HFFc6 (cell line): ENCODE measurements around the gene ZNF436. TPM values are rescaled to one million over a fixed set of nuclear protein-coding genes. Genes with fewer than 3 reads are reported as not detected.

Source experiments
- DNase-seq: peaks from one replicate; pipeline ENCODE4 v3.0.0-alpha.2; 2018
- H3K27ac Mint-ChIP-seq: 2 replicates; pipeline ENCODE4 v1.8.0; 2020; ENCODE audit warnings: mild to moderate bottlenecking, mixed read lengths
- H3K27me3 Mint-ChIP-seq: 2 replicates; pipeline ENCODE4 v1.8.0; 2021; ENCODE audit warnings: mild to moderate bottlenecking, moderate library complexity, mixed read lengths; ENCODE audit not compliant: insufficient read depth
- H3K36me3 Mint-ChIP-seq: 2 replicates; pipeline ENCODE4 v1.8.0; 2021; ENCODE audit warnings: low read depth, mixed read lengths
- H3K4me1 Mint-ChIP-seq: 2 replicates; pipeline ENCODE4 v1.8.0; 2020; ENCODE audit warnings: low read depth, mixed read lengths
- H3K4me3 Mint-ChIP-seq: 2 replicates; pipeline ENCODE4 v1.8.0; 2020; ENCODE audit warnings: mild to moderate bottlenecking, moderate library complexity, mixed read lengths
- H3K9me3 Mint-ChIP-seq: 2 replicates; pipeline ENCODE4 v1.8.0; 2020; ENCODE audit warnings: mild to moderate bottlenecking, mixed read lengths
- total RNA-seq, 6 experiments: library from RNA; stranded (reverse); fragmentation: NEBNext Ultra II Directional; extraction: Animal tissue kit (Norgen Biotek cat#: 25700); gene quantifications; 2 replicates in 1 of 6; 3 replicates in 5 of 6; pipeline ENCODE4 v1.2.3, GENCODE V29; 2021
- TF ChIP-seq, protein P1 (sequence below): fragments of 200-600 bp; sonication (generic); IDR thresholded peaks from 2 replicates; pipeline ENCODE4 v1.5.0; 2021; ENCODE audit warnings: antibody characterized with exemption, mild to moderate bottlenecking

ZNF436 gene
- total RNA-seq, 6 experiments from 2014 or later: 7.3 to 9.9 (median 8.8) TPM

DNA sequence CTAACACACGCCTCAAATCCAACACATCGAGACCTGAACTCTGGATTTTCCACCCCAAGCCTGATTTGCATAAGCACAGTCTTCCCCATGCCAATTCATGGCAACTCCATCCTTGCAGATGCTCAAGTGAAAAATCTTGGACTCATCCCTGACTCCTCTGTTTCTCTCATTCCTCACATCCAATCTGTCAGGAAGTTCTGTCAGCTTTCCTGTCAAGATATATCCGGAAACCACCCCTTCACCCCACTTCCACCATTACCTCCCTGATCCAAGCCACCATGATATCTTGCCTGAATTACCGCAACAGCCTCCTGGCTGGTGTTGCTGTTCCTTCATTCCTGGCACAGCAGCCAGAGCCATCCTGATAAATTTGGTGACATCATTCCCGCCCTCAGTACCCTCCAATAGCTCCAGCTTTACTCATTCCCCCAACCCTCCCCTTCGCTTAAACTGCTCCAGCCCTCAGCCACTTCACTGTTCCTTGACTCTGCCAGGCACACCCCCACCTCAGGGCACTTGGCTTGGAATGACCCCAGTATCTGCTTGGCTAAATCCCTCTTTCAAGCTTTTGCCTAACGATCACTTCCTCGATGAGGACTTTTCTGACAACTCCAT lies 37.5 kb upstream of the ZNF436 start:
- Mint-ChIP-seq H3K9me3 (no peaks in the 10 kb centered on the region), H3K27ac (no peak overlapping the region)

DNA sequence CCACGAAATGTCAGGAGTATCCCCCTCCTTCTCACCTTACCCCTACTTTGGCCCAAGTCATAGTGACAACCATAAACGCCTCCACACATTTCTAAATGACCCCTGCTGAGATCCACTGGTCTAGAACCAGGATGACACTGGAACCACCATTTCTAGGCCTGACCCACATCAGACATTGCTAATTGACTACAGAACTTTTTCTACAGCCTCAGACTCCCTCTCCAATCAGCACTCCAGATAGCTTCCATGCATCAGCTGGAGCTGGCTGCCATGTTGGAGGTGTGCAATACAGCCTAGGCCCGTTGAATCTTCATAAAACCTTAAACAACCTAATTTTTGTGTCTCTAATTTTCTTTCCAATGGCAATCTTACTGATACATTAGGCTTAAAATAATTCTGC lies 36.3 kb upstream of the ZNF436 start:
- Mint-ChIP-seq H3K27ac (no peak overlapping the region), H3K27me3 (no peaks in the 10 kb centered on the region; the same call in 1 of the 2 replicates), H3K9me3 (no peaks in the 10 kb centered on the region), H3K4me3 (no peak overlapping the region), H3K36me3 (no peaks in the 10 kb centered on the region), H3K4me1 (peaks cover 14% of the 10 kb centered on the region)
- DNase-seq: no peak
- TF ChIP-seq, protein P1, sequence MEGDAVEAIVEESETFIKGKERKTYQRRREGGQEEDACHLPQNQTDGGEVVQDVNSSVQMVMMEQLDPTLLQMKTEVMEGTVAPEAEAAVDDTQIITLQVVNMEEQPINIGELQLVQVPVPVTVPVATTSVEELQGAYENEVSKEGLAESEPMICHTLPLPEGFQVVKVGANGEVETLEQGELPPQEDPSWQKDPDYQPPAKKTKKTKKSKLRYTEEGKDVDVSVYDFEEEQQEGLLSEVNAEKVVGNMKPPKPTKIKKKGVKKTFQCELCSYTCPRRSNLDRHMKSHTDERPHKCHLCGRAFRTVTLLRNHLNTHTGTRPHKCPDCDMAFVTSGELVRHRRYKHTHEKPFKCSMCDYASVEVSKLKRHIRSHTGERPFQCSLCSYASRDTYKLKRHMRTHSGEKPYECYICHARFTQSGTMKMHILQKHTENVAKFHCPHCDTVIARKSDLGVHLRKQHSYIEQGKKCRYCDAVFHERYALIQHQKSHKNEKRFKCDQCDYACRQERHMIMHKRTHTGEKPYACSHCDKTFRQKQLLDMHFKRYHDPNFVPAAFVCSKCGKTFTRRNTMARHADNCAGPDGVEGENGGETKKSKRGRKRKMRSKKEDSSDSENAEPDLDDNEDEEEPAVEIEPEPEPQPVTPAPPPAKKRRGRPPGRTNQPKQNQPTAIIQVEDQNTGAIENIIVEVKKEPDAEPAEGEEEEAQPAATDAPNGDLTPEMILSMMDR: no peak

More for the DNA sequence above, 37.5 kb upstream of the ZNF436 start:
- peaks cover 22% of the 10 kb centered on the region for H3K4me1 Mint-ChIP-seq
- TF ChIP-seq, protein P1: no peak
- no peak for DNase-seq
- no peaks in the 10 kb centered on the region; the same call in 1 of the 2 replicates for H3K27me3 Mint-ChIP-seq
- H3K36me3 Mint-ChIP-seq: no peaks in the 10 kb centered on the region
- H3K4me3 Mint-ChIP-seq: no peak overlapping the region

GRCh38 chr1:23403735-23404486 lies 34.3 kb upstream of the ZNF436 start:
- Mint-ChIP-seq H3K36me3 (no peaks in the 10 kb centered on the region), H3K27ac (peak overlapping the region; percentile 86), H3K27me3 (no peaks in the 10 kb centered on the region), H3K4me1 (peaks cover 12% of the 10 kb centered on the region), H3K4me3 (peak overlapping the region; percentile 73), H3K9me3 (no peaks in the 10 kb centered on the region)
- TF ChIP-seq, protein P1: peak; percentile 97
- DNase-seq: peak; percentile 97

- peaks cover 12% of the 10 kb centered on the region for H3K4me1 Mint-ChIP-seq
- H3K27me3 Mint-ChIP-seq: no peaks in the 10 kb centered on the region
- H3K27ac Mint-ChIP-seq: peak overlapping the region; percentile 86
- DNase-seq: no peak
- H3K36me3 Mint-ChIP-seq: no peaks in the 10 kb centered on the region
- TF ChIP-seq, protein P1: no peak
- H3K9me3 Mint-ChIP-seq: no peaks in the 10 kb centered on the region
- peak overlapping the region; percentile 73 for H3K4me3 Mint-ChIP-seq
Observed at GRCh38 chr1:23403355-23403734, 33.7 kb upstream of the ZNF436 start.

DNA sequence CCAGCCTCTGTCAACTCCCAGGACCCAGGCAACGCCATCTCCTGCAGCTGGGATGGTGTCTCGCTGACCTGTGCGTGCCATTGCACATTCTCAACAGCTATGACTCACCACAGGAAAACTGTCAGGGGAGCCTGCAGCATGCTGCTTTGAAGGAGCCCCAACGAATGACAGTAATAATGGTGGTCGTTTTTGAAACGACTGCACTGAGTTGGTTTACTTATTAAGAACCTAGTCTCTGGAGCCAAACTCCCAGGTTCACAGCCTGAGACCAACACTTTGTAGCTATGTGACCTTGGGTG lies 33.4 kb upstream of the ZNF436 start:
- Mint-ChIP-seq H3K27ac (peak overlapping the region; percentile 86), H3K27me3 (no peaks in the 10 kb centered on the region), H3K4me3 (peak overlapping the region; percentile 73), H3K4me1 (peaks cover 12% of the 10 kb centered on the region), H3K36me3 (no peaks in the 10 kb centered on the region), H3K9me3 (no peaks in the 10 kb centered on the region)
- peak; percentile 78 for DNase-seq
- TF ChIP-seq, protein P1: no peak
